ENCODE results near the gene GMPR2.

The GMPR2 gene

DNA sequence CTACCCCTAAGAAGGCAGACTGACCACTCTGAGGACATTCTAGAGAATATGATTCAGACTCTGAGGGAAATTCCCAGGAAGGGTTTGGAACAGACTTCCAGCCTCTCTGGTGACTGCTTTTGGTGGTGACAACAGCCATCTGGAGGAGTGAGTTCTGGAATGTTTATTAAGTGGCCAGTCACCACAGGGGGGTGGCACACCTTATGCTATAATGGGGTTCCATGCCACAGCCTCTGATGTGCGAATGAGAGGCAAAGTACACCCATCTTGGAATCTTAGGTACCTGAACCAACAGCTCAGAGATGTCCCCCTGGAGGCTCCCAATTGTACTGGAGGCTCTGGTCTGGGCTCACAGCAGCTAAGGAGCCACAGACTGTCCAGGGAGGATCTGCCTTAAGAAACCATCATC lies 19.2 kb downstream of the GMPR2 start:
- peaks cover 0 to 10% of the 10 kb centered on the region in 2 donors for H3K36me3 ChIP-seq (ENCODE audit: control insufficient read depth in 1 of 2, insufficient read depth in 2 of 2, low read length in 2 of 2)
- no peak overlapping the region for H3K27ac ChIP-seq (ENCODE audit: low read depth, low read length)
- peaks cover 0 to 2% of the 10 kb centered on the region in 2 donors for H3K4me1 ChIP-seq (ENCODE audit: control insufficient read depth in 1 of 2, insufficient read depth in 2 of 2, low read length in 2 of 2)
- H3K4me3 ChIP-seq (ENCODE audit: low read depth in 1 of 2, low read length in 2 of 2): no peak overlapping the region
- H3K9ac ChIP-seq (ENCODE audit: low read depth in 1 of 2, low read length in 2 of 2): no peak overlapping the region
- H3K27me3 ChIP-seq (ENCODE audit: control insufficient read depth in 1 of 2, insufficient read depth in 2 of 2, low read length in 2 of 2): no peaks in the 10 kb centered on the region
- no peaks in the 10 kb centered on the region for H3K9me3 ChIP-seq (ENCODE audit: control insufficient read depth in 1 of 2, low read length in 2 of 2)

DNA sequence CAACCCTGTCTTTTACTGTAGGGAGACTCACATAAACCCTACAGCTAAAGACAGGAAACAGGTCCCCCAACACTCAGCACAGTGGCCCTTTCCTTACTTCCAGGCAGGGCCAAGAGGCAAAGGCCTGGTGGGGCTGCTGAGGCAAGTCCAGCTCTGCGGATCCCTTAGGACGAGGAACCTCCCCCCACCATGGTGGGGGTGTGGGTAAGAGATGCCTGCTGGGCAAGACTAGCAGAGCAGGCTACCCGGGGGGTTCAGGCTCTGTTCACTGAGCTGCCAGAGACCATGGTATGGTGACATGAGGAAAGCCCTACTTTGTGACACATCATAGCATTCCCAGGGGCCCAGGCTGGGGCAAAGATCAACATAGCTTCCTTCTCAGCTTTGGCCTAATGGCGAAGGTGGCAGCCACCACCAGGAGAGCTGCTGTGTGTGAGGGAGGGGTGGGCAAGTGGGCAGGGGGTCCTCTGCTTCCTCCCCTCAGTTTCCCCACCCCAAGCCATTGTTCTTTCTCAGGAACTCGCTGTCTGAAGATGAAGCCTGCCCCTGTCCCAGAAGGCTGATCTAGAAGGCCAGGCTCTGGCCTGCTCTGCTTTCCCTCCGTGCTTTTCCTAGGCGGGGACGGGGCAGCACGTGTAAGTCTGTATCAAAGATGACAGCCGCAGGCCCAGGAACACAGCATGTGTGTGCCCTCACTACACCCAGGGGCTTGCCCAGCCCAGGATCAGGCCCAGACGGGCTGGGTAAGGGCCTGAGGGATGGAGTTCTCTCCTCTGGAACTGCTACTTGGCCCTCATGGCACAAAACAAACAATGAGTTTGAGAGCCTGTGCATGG lies 19.8 kb downstream of the GMPR2 start:
- Histone ChIP-seq H3K9ac (ENCODE audit: low read depth in 1 of 2, low read length in 2 of 2) (no peak overlapping the region), H3K27me3 (ENCODE audit: control insufficient read depth in 1 of 2, insufficient read depth in 2 of 2, low read length in 2 of 2) (no peaks in the 10 kb centered on the region), H3K4me1 (ENCODE audit: control insufficient read depth in 1 of 2, insufficient read depth in 2 of 2, low read length in 2 of 2) (no peaks in the 10 kb centered on the region), H3K27ac (ENCODE audit: low read depth, low read length) (no peak overlapping the region), H3K4me3 (ENCODE audit: low read depth in 1 of 2, low read length in 2 of 2) (no peak overlapping the region), H3K36me3 (ENCODE audit: control insufficient read depth in 1 of 2, insufficient read depth in 2 of 2, low read length in 2 of 2) (peaks cover 0 to 10% of the 10 kb centered on the region in 2 donors), H3K9me3 (ENCODE audit: control insufficient read depth in 1 of 2, low read length in 2 of 2) (no peaks in the 10 kb centered on the region)

DNA sequence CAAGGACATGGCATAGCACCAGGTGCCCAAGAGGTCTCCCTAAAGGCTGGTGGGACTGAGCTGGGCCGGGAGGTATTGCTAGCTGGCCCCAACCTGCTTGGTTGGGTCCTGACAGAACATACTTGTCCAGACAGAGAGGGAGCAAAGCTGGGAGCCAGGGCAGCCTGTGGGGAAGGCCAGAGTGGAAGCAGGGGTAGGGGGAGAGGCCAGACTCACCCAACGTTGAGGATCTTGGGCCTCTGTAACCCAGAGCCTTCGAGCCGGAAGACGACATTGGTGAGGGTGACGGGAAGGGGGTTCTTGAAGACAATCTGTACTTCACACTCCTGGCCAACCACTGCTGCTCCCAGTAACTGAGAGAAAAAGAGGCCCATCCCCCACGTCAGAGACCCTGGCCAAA lies 21.2 kb downstream of the GMPR2 start:
- Histone ChIP-seq H3K9ac (ENCODE audit: low read depth in 1 of 2, low read length in 2 of 2) (no peak overlapping the region), H3K4me1 (ENCODE audit: control insufficient read depth in 1 of 2, insufficient read depth in 2 of 2, low read length in 2 of 2) (no peaks in the 10 kb centered on the region), H3K4me3 (ENCODE audit: low read depth in 1 of 2, low read length in 2 of 2) (no peak overlapping the region), H3K9me3 (ENCODE audit: control insufficient read depth in 1 of 2, low read length in 2 of 2) (no peaks in the 10 kb centered on the region), H3K27ac (ENCODE audit: low read depth, low read length) (no peak overlapping the region), H3K27me3 (ENCODE audit: control insufficient read depth in 1 of 2, insufficient read depth in 2 of 2, low read length in 2 of 2) (no peaks in the 10 kb centered on the region), H3K36me3 (ENCODE audit: control insufficient read depth in 1 of 2, insufficient read depth in 2 of 2, low read length in 2 of 2) (peaks cover 0 to 10% of the 10 kb centered on the region in 2 donors)

DNA sequence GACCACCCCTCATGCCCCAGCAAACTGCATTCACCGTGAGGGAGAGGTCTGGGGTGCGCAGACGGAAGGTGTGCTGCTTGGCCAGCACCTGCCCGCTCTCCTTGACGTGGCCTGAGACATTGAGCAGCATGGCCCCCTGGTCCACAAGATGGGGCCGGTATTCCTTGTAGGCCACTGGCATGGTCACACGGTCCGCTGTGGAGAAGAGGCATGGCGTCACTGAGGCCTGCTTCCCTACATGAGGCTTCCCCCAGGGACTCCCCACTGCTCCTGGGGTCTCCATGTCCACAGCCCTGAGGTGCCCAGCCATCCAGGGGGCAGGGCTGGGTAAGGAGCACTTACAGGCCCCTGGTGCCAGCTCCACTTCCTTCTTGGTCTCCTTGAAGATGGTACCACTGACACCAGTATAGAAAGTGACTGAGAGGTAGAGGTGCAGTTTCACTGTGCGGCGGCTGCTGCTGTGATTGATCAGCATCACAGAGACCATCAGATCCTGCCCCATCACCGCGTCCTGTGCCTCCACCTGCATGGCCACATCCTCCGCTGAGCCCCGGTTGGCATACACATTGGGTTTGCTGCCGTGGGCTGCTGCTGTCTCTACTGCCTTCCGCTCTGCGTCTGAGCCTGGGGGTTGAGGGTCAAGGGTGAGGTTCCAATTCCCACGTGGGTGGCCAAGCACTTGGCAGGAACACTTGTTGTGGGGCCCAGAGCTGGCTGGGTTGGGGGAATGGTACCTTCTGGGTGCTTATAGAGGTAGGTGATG lies 22.1 kb downstream of the GMPR2 start:
- Histone ChIP-seq H3K36me3 (ENCODE audit: control insufficient read depth in 1 of 2, insufficient read depth in 2 of 2, low read length in 2 of 2) (peaks cover 0 to 10% of the 10 kb centered on the region in 2 donors), H3K4me1 (ENCODE audit: control insufficient read depth in 1 of 2, insufficient read depth in 2 of 2, low read length in 2 of 2) (no peaks in the 10 kb centered on the region), H3K27ac (ENCODE audit: low read depth, low read length) (no peak overlapping the region), H3K9me3 (ENCODE audit: control insufficient read depth in 1 of 2, low read length in 2 of 2) (no peaks in the 10 kb centered on the region), H3K4me3 (ENCODE audit: low read depth in 1 of 2, low read length in 2 of 2) (no peak overlapping the region), H3K9ac (ENCODE audit: low read depth in 1 of 2, low read length in 2 of 2) (no peak overlapping the region), H3K27me3 (ENCODE audit: control insufficient read depth in 1 of 2, insufficient read depth in 2 of 2, low read length in 2 of 2) (no peaks in the 10 kb centered on the region)

DNA sequence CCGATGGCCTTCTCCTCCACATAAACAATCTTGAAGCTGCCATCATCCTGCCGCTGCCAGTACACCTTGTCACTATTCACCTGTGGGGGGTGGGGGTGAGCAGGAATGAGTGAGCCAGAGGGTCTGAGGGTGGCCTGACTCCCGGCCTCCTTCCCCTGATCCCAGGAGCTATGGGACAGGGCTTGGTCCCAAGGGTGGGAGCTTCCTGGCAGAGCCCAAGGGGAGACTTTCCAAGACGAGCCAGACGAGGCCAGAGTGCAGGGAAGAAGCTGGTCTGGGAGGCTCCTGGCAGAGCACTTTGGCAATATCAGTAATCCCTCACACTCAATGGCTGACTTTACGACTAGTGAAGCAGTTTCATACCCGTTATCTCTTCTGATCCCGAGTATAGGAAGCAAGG lies 22.7 kb downstream of the GMPR2 start:
- Histone ChIP-seq H3K27ac (ENCODE audit: low read depth, low read length) (no peak overlapping the region), H3K9me3 (ENCODE audit: control insufficient read depth in 1 of 2, low read length in 2 of 2) (no peaks in the 10 kb centered on the region), H3K9ac (ENCODE audit: low read depth in 1 of 2, low read length in 2 of 2) (no peak overlapping the region), H3K4me1 (ENCODE audit: control insufficient read depth in 1 of 2, insufficient read depth in 2 of 2, low read length in 2 of 2) (no peaks in the 10 kb centered on the region), H3K27me3 (ENCODE audit: control insufficient read depth in 1 of 2, insufficient read depth in 2 of 2, low read length in 2 of 2) (no peaks in the 10 kb centered on the region), H3K36me3 (ENCODE audit: control insufficient read depth in 1 of 2, insufficient read depth in 2 of 2, low read length in 2 of 2) (peaks cover 0 to 10% of the 10 kb centered on the region in 2 donors), H3K4me3 (ENCODE audit: low read depth in 1 of 2, low read length in 2 of 2) (no peak overlapping the region)

DNA sequence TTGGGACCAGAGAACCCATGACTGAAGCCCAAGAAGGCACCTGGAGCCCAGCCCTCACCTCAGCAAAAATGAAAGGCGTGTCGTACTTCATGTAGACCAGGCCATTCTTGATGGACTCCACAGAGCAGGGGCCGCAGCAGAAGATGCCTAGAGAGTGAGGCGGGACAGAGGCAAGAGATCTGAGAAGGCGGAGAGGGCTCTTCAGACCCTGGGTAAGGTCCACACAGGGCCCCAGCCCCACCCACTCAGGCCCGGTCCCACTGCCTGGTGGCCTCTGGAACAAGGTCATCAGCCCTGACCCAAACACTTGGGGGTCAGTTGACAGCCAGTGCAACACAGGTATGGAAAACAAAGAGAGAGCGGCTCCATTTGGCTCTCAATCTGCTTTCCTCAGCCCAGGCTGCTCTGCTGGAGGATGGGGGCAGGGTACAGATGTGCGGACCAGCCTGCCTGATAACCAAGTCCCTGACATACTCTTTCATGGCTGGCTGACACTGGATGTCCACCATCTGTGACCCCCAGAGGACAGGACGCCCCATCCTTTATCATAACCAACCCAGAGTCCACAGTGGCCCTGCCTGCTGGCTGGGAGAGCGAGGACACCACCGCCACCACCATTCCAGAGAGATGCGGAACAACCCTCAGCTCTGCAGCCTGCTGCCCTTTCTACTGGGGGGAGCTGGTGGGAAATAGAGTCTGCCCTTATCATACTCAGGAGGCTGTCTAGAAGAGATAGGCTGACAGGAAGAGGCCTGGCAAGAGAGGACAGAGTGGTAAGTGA lies 23.4 kb downstream of the GMPR2 start:
- Histone ChIP-seq H3K27me3 (ENCODE audit: control insufficient read depth in 1 of 2, insufficient read depth in 2 of 2, low read length in 2 of 2) (no peaks in the 10 kb centered on the region), H3K4me3 (ENCODE audit: low read depth in 1 of 2, low read length in 2 of 2) (no peak overlapping the region), H3K27ac (ENCODE audit: low read depth, low read length) (no peak overlapping the region), H3K9me3 (ENCODE audit: control insufficient read depth in 1 of 2, low read length in 2 of 2) (no peaks in the 10 kb centered on the region), H3K9ac (ENCODE audit: low read depth in 1 of 2, low read length in 2 of 2) (no peak overlapping the region), H3K4me1 (ENCODE audit: control insufficient read depth in 1 of 2, insufficient read depth in 2 of 2, low read length in 2 of 2) (no peaks in the 10 kb centered on the region), H3K36me3 (ENCODE audit: control insufficient read depth in 1 of 2, insufficient read depth in 2 of 2, low read length in 2 of 2) (peaks cover 0 to 10% of the 10 kb centered on the region in 2 donors)

DNA sequence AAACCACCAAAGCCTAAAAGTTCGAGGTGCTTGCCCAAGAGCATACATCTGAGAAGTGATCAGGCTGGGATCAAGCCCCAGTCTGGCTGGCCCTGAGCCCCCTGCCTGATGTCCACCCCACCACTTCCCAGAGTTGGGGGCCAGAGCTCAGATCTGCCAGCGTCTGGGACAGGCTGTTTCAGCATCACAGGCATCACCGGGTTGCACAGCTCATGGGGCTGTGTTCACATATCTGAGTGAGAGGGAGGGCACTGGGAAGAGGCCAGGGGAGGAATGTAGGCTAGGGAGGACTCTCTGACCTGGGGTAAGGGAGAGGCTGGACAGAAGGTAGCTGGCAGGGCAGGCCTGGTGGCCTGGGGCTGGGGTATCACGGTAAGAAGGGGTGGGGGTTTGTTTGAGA lies 24.2 kb downstream of the GMPR2 start:
- Histone ChIP-seq H3K4me3 (ENCODE audit: low read depth in 1 of 2, low read length in 2 of 2) (no peak overlapping the region), H3K9ac (ENCODE audit: low read depth in 1 of 2, low read length in 2 of 2) (no peak overlapping the region), H3K27me3 (ENCODE audit: control insufficient read depth in 1 of 2, insufficient read depth in 2 of 2, low read length in 2 of 2) (no peaks in the 10 kb centered on the region), H3K27ac (ENCODE audit: low read depth, low read length) (no peak overlapping the region), H3K9me3 (ENCODE audit: control insufficient read depth in 1 of 2, low read length in 2 of 2) (no peaks in the 10 kb centered on the region), H3K4me1 (ENCODE audit: control insufficient read depth in 1 of 2, insufficient read depth in 2 of 2, low read length in 2 of 2) (no peaks in the 10 kb centered on the region), H3K36me3 (ENCODE audit: control insufficient read depth in 1 of 2, insufficient read depth in 2 of 2, low read length in 2 of 2) (peaks cover 0 to 10% of the 10 kb centered on the region in 2 donors)

DNA sequence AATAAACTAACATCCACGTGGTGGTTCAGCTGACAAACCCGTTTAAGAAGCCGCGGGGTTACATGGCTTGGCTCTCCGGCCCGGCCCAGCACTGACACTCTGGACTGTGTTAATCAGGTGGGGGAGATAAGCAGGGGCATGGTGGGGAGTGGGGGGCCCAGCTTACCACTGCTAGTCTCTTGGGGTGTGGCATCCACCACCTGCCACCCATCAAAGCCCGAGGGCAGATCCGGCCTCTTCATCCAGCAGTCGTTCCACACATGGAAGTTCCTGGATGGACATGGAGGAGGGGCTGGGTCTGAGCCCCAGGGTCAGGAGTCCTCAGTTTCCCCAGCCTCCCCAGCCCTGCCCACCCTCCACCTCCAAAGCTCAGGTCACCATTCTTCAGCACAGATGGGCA lies 25.4 kb downstream of the GMPR2 start:
- Histone ChIP-seq H3K4me3 (ENCODE audit: low read depth in 1 of 2, low read length in 2 of 2) (no peak overlapping the region), H3K9ac (ENCODE audit: low read depth in 1 of 2, low read length in 2 of 2) (no peak overlapping the region), H3K4me1 (ENCODE audit: control insufficient read depth in 1 of 2, insufficient read depth in 2 of 2, low read length in 2 of 2) (no peaks in the 10 kb centered on the region), H3K27ac (ENCODE audit: low read depth, low read length) (no peak overlapping the region), H3K36me3 (ENCODE audit: control insufficient read depth in 1 of 2, insufficient read depth in 2 of 2, low read length in 2 of 2) (peaks cover 0 to 10% of the 10 kb centered on the region in 2 donors), H3K27me3 (ENCODE audit: control insufficient read depth in 1 of 2, insufficient read depth in 2 of 2, low read length in 2 of 2) (no peaks in the 10 kb centered on the region), H3K9me3 (ENCODE audit: control insufficient read depth in 1 of 2, low read length in 2 of 2) (no peaks in the 10 kb centered on the region)

DNA sequence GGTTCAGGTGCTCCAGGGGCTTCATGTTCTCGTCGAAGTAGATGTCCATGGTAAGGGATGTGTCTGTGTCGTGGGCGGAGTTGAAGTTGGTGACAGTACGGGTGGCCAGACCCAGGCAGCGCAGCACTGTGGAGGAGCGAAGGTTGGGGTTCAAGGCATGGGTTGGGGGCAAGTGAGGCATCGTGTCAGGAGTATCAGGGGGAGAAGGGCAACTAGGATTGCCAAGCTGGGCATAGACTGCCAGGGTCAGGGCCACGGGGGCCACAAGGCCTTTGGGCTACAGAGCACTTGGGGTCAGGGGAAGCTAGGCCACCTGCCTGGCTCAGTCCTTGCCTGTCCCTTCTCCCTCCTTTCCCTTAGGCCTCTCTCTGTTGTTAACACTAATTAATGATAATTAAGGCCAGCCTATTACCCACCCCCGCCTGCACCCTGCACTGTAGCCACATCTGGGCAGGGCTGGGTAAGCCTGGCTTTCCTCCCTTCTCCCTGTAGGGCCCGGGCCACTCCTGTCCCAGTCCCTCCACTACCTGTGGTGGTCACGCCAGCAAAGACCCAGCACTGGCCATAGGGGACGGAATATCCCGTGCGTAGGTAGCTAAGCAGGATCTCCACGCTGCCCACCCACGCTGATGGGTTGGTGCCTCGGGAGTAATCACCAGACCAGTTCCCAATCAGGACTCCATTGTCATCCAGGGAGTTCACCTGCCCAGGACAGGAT lies 26.0 kb downstream of the GMPR2 start:
- no peak overlapping the region for H3K4me3 ChIP-seq (ENCODE audit: low read depth in 1 of 2, low read length in 2 of 2)
- H3K9ac ChIP-seq (ENCODE audit: low read depth in 1 of 2, low read length in 2 of 2): no peak overlapping the region
- H3K9me3 ChIP-seq (ENCODE audit: control insufficient read depth in 1 of 2, low read length in 2 of 2): no peaks in the 10 kb centered on the region
- H3K27ac ChIP-seq (ENCODE audit: low read depth, low read length): no peak overlapping the region
- peaks cover 0 to 13% of the 10 kb centered on the region in 2 donors for H3K36me3 ChIP-seq (ENCODE audit: control insufficient read depth in 1 of 2, insufficient read depth in 2 of 2, low read length in 2 of 2)
- no peaks in the 10 kb centered on the region for H3K27me3 ChIP-seq (ENCODE audit: control insufficient read depth in 1 of 2, insufficient read depth in 2 of 2, low read length in 2 of 2)
- H3K4me1 ChIP-seq (ENCODE audit: control insufficient read depth in 1 of 2, insufficient read depth in 2 of 2, low read length in 2 of 2): no peaks in the 10 kb centered on the region

All from duodenal mucosa (tissue), 2 donors.